Sigmoid colon (tissue), 7 donors: ENCODE results near the gene CFDP1. TPM values are rescaled to one million over a fixed set of nuclear protein-coding genes. Genes with fewer than 3 reads are reported as not detected.

Experiments used
- DNase-seq: peaks from one replicate; pipeline ENCODE4 v3.0.0-alpha.2; 2019
- H3K27ac ChIP-seq, 4 donors: fragments of 200-600 bp; sonication (generic); one replicate each; pipeline ENCODE4 v1.5.1; 2016 to 2019; ENCODE audit warnings: mild to moderate bottlenecking in 1 of 4
- H3K27me3 ChIP-seq, 3 donors: fragments of 200-600 bp; sonication (generic); one replicate each; pipeline ENCODE4 v1.5.1; 2019; ENCODE audit warnings: mild to moderate bottlenecking in 1 of 3
- H3K36me3 ChIP-seq, 4 donors: fragments of 200-600 bp; sonication (generic); one replicate each; pipeline ENCODE4 v1.5.1; 2016 to 2019
- H3K4me1 ChIP-seq, 4 donors: fragments of 200-600 bp; sonication (generic); one replicate each; pipeline ENCODE4 v1.5.1; 2017 to 2019
- H3K4me3 ChIP-seq, 4 donors: fragments of 200-600 bp; sonication (generic); one replicate each; pipeline ENCODE4 v1.5.1; 2017 to 2019; ENCODE audit warnings: mild to moderate bottlenecking in 2 of 4, moderate library complexity in 1 of 4
- H3K9me3 ChIP-seq, 4 donors: fragments of 200-600 bp in 3 of 4; sonication (generic) in 3 of 4; one replicate each; pipeline versions ENCODE4 v1.5.1 to v1.6.1; 2013 to 2019
- CTCF ChIP-seq, 4 experiments: fragments of 450-650 bp in 3 of 4; fragments of 200-600 bp in 1 of 4; IDR thresholded peaks; one replicate each; pipeline ENCODE4 v1.5.1; 2016 to 2019; ENCODE audit warnings: antibody characterized with exemption in 4 of 4, mild to moderate bottlenecking in 3 of 4, moderate library complexity in 2 of 4
- EP300 ChIP-seq, 4 donors: sonication (generic); formaldehyde crosslinking; IDR thresholded peaks; one replicate each; pipeline ENCODE4 v1.6.1; 2017; ENCODE audit warnings: antibody characterized with exemption in 4 of 4
- POLR2A ChIP-seq, 2 donors: fragments of 450-650 bp; IDR thresholded peaks; one replicate each; pipeline ENCODE4 v1.6.1; 2016; ENCODE audit warnings: antibody characterized with exemption in 2 of 2, mild to moderate bottlenecking in 2 of 2, moderate library complexity in 2 of 2
- POLR2AphosphoS5 ChIP-seq, 4 donors: sonication (generic); formaldehyde crosslinking; IDR thresholded peaks; one replicate each; pipeline ENCODE4 v1.6.1; 2017; ENCODE audit warnings: antibody characterized with exemption in 4 of 4
- WGBS, 2 donors: extraction: QIAGEN DNeasy Blood & Tissue Kit; methylation state at CpG; one replicate each; pipeline ENCODE4 v1.1.7; 2013; 5-methylcytosine and 5-hydroxymethylcytosine counted together
- intact Hi-C: fragments of 100-400 bp; cut with DNase I; formaldehyde crosslinking; loops from one replicate; pipeline ENCODE4 v1.15.1; 2023
- polyA plus RNA-seq, 3 donors: library from polyadenylated mRNA; stranded (reverse); fragments of 200-250 nt; gene quantifications; one replicate each; pipeline ENCODE4 v1.2.3, GENCODE V29; 2013
- total RNA-seq, 4 donors: library from RNA; depleted of rRNA; stranded (reverse); fragments of >200 nt; gene quantifications; one replicate each; pipeline ENCODE4 v1.1.0, GENCODE V29; 2016
- donor health status: healthy with polysubstance abuse.
- donor health status: Bipolar disorder and iron deficiency.
- donor health status: healthy.

The CFDP1 gene
- total and polyA plus RNA-seq, 7 donors: 42.1 to 382 (median 61.1) TPM

DNA sequence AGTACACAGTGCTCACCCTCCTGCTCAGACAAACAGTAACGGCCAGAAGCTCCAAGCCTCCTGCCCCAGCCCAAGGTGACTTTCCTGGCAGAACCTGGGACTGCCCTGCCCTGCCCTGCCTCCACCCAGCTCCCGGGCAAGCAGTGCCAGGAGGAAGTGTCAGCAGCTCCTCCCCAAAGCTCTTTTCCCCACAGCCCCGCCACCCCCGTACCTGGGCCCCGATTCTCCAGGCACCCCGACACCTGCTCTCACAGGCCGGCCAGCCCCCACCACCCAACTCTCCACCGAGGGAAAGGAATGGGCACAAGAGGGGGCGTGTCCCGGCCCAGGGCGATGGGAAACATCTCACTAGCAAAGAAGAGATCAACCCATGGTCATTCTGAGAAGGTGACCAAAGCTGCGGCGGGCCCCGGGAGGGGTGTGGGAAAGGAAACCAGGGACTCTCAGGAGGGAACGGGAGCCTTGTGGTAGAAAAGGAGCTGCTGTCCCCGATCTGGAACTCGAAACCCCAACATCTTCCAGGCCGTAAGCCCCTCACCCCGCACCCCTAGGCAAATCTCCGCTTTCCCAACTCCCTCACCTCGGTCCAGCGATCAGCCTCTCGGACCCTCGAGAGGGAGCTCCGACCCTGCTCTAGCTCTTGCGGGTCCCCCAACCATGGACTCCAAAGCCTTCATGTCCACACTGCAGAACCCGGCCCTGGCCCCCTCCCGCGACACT lies 183.1 kb downstream of the CFDP1 start:
- 2 to 7% methylated on average over 29 of the region's 29 CpGs for WGBS, 2 donors
- peaks cover 3 to 96% (median 95%) of the 10 kb centered on the region in 4 donors for H3K4me1 ChIP-seq
- DNase-seq: no peak
- peak overlapping the region; percentile 91 to 96 (median 93) for H3K27ac ChIP-seq
- TF ChIP-seq CTCF (IDR thresholded peaks at IDR 0.05): no peak
- no peaks in the 10 kb centered on the region for H3K9me3 ChIP-seq
- H3K4me3 ChIP-seq: peak overlapping the region; percentile 69 to 95 (median 86)
- no peaks in the 10 kb centered on the region for H3K36me3 ChIP-seq
- H3K27me3 ChIP-seq: no peaks in the 10 kb centered on the region
- intact Hi-C loops: loop anchor here (2.0 kb wide), 1 partner anchor 15 kb away; no protein-coding TSS in a partner anchor

DNA sequence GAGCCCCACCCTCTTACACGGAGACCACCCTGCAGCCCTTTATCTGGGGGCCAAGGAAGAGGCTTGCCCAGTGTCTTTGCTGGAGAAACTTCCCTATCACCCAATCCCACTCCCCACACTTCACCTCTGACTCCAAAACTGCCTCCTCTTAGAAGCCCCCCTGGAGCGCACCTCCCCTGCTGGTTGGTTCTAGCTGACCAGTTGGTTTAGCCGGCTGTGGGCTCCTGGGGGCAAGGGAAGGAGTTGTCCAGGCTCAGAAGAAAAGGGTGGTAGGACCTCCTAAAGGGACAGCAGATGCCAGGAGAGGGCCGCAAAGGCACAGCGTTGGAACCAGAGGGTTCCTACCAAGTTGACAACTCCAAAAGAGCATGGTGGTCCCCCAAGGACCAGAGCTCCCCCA lies 183.9 kb downstream of the CFDP1 start:
- Histone ChIP-seq H3K4me1 (peaks cover 3 to 96% (median 95%) of the 10 kb centered on the region in 4 donors), H3K9me3 (no peaks in the 10 kb centered on the region), H3K36me3 (no peaks in the 10 kb centered on the region), H3K4me3 (no peak overlapping the region), H3K27me3 (no peaks in the 10 kb centered on the region), H3K27ac (peak overlapping the region; percentile 91 to 96 (median 93))
- no peak for TF ChIP-seq EP300 (IDR thresholded peaks at IDR 0.05)
- no peak for TF ChIP-seq CTCF (IDR thresholded peaks at IDR 0.05)
- WGBS, 2 donors: 73 to 83% methylated on average over 5 of the region's 5 CpGs
- no peak for DNase-seq
- intact Hi-C loops: no loop called here

DNA sequence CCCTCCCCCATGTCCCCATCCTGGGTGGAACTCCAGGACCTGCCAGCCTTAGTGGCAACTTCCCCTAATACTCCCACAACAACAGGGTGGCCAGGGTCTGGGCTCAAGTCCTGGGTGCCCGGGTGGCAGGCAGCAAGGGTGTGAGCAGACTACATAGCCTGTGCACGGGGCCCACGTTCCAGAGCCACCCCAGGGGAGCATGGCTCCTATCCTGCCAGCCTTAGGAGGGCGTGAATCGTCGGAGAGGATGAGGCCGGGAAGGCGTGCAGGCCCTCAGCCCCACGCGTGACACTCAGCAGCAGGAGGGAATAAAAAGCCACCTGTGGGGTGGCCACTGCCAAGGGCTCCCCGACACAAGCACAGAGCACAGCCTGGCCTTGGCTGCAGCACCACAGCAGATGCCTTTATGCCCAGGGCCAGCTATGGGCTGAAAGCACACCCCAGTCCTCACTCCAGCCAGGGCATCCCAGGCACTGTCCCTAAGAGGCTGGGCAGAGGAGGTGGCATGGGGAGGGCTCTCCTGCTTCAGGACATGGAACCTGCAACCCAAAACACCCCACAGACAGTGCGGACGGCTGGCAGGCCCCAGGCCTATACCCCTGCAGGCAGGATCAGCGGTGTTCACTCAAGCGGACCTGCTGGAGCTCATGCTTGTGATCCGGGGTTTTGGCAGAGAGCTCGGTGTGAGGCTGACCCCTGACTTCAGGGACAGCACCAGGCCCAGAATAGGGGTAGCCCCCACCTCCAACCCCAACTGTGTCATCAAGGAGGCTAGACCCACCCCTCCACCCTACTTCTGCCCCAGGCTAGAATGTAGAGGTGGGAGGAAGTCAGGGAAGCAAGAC lies 184.5 kb downstream of the CFDP1 start:
- H3K27ac ChIP-seq: peak overlapping the region; percentile 85 to 96 (median 92)
- WGBS, 2 donors: 67 to 77% methylated on average over 17 of the region's 17 CpGs
- no peaks in the 10 kb centered on the region for H3K27me3 ChIP-seq
- no peak overlapping the region for H3K4me3 ChIP-seq
- peaks cover 3 to 96% (median 95%) of the 10 kb centered on the region in 4 donors for H3K4me1 ChIP-seq
- H3K9me3 ChIP-seq: no peaks in the 10 kb centered on the region
- TF ChIP-seq EP300 (IDR thresholded peaks at IDR 0.05) (no peak), POLR2A (IDR thresholded peaks at IDR 0.05) (no peak), POLR2AphosphoS5 (IDR thresholded peaks at IDR 0.05) (no peak), CTCF (IDR thresholded peaks at IDR 0.05) (no peak)
- intact Hi-C loops: no loop called here
- no peak for DNase-seq
- no peaks in the 10 kb centered on the region for H3K36me3 ChIP-seq

DNA sequence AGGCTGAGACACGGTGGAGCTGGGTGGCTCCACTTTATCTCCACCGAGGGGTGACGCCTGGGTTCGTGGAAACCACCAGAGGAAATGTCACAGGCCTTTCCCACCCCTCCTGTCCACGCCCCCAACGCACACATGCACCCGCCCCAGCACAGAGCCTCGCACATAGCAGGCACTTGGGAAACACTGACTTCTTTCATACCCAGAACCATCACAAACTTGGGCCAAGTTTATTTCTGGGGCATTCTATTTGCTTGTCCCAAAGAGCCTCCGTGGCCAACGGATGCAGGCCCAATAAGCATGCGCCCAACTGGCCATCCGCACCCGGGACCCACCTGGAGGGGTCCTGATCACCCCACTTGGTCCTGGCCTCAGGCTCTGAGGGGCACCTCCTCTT lies 185.2 kb downstream of the CFDP1 start:
- WGBS, 2 donors: 23 to 59% methylated on average over 13 of the region's 13 CpGs
- Histone ChIP-seq H3K4me1 (peaks cover 3 to 96% (median 93%) of the 10 kb centered on the region in 4 donors), H3K27ac (peak overlapping the region; percentile 85 to 96 (median 92)), H3K36me3 (no peaks in the 10 kb centered on the region), H3K4me3 (no peak overlapping the region), H3K27me3 (no peaks in the 10 kb centered on the region), H3K9me3 (no peaks in the 10 kb centered on the region)
- TF ChIP-seq CTCF (IDR thresholded peaks at IDR 0.05) (no peak), POLR2A (IDR thresholded peaks at IDR 0.05) (no peak), POLR2AphosphoS5 (IDR thresholded peaks at IDR 0.05) (no peak), EP300 (IDR thresholded peaks at IDR 0.05) (no peak)
- intact Hi-C loops: no loop called here
- no peak for DNase-seq
